GM12891 (cell line): ENCODE data around the gene WNK1.

Experiments
- PAX5 ChIP-seq: IDR thresholded peaks from 2 replicates; pipeline ENCODE4 v1.6.1; 2011; ENCODE audit warnings: low read length, moderate library complexity, mild to moderate bottlenecking; ENCODE audit not compliant: insufficient read depth, severe bottlenecking
- POLR2A ChIP-seq: IDR thresholded peaks from 2 replicates; pipeline ENCODE4 v1.6.1; 2011; ENCODE audit warnings: low read depth, low read length, control low read depth
- POLR2AphosphoS5 ChIP-seq: IDR thresholded peaks from 2 replicates; pipeline ENCODE4 v1.6.1; 2011; ENCODE audit warnings: low read depth, low read length, control low read depth
- POU2F2 ChIP-seq: IDR thresholded peaks from 2 replicates; pipeline ENCODE4 v1.6.1; 2011; ENCODE audit warnings: low read depth, mild to moderate bottlenecking, control low read depth, low read length, moderate library complexity
- SPI1 ChIP-seq: IDR thresholded peaks from 2 replicates; pipeline ENCODE4 v1.6.1; 2011; ENCODE audit warnings: low read depth, low read length, control low read depth
- TAF1 ChIP-seq: IDR thresholded peaks from 2 replicates; pipeline ENCODE4 v1.6.1; 2011; ENCODE audit warnings: low read depth, low read length, control low read depth

DNA sequence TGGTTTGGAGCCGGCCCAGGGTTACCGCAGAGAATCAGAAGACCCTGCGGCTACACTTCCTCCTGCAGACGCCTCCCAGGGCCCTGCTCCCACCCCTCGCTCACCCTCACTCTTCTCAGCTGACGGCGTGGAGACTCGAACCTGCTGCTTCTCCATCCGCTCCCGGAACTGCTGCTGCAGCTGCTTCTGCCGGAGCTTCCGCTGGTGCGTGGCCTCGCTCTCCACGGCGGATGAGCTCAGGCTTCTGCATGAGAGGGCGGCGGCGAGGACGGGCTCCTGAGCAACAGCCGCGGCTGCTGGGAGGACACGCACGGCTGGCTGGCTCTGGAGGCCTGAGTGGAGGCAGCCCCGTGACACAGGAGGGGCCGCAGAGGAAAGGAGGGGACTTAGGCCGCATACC, 163.9 kb downstream of the WNK1 start:
- TF ChIP-seq POLR2A (no peak; the same call in 1 of the 2 replicates), POLR2AphosphoS5 (no peak), PAX5 (no peak), TAF1 (no peak), SPI1 (no peak), POU2F2 (no peak)
